COLO668 (cell line): ENCODE measurements around the gene MOXD1.
A peak's percentile ranks its signal among the peaks of the same experiment; 100 is the strongest.
"Not testable (repeated sequence)": the region's sequence is repeated elsewhere in the genome, so short reads cannot be mapped to it uniquely, and the experiment has no call there.

Experiments
- DNase-seq: peaks from one replicate; lab custom pipeline; 2025; ENCODE audit not compliant: unreplicated experiment; lab: John Stamatoyannopoulos, UW

Gene MOXD1

GRCh38 chr6:132357120-132357519, 44.2 kb downstream of the MOXD1 start:
- DNase-seq, result no peak

- peak; percentile 40 for DNase-seq
These were observed 46.6 kb downstream of the MOXD1 start for GRCh38 chr6:132354517-132355167.

GRCh38 chr6:132351986-132352385, 49.3 kb downstream of the MOXD1 start:
- not testable (repeated sequence) for DNase-seq

GRCh38 chr6:132348231-132348630, 53.0 kb downstream of the MOXD1 start:
- no peak for DNase-seq

GRCh38 chr6:132344811-132345210, 56.5 kb downstream of the MOXD1 start:
- DNase-seq, result no peak

GRCh38 chr6:132341646-132342045, 59.6 kb downstream of the MOXD1 start:
- DNase-seq, result no peak

GRCh38 chr6:132334521-132334885, 66.8 kb downstream of the MOXD1 start:
- DNase-seq, result no peak

GRCh38 chr6:132333639-132334520, 67.4 kb downstream of the MOXD1 start:
- peak; percentile 23 for DNase-seq

GRCh38 chr6:132330759-132331158, 70.5 kb downstream of the MOXD1 start:
- no peak for DNase-seq

- no peak for DNase-seq
These were observed 78.9 kb downstream of the MOXD1 start for GRCh38 chr6:132322398-132322797.

- DNase-seq, result no peak
These were observed 81.3 kb downstream of the MOXD1 start for GRCh38 chr6:132320007-132320406.

GRCh38 chr6:132316970-132317369, 84.3 kb downstream of the MOXD1 start:
- no peak for DNase-seq

GRCh38 chr6:132314432-132314831, 86.8 kb downstream of the MOXD1 start:
- no peak for DNase-seq

- no peak for DNase-seq
These were observed 90.4 kb downstream of the MOXD1 start for GRCh38 chr6:132310921-132311320.

GRCh38 chr6:132310151-132310550, 91.1 kb downstream of the MOXD1 start:
- DNase-seq, result not testable (repeated sequence)

- DNase-seq, result no peak
These were observed 96.4 kb downstream of the MOXD1 start for GRCh38 chr6:132304891-132305305.

GRCh38 chr6:132300323-132300949, 100.8 kb downstream of the MOXD1 start:
- peak; percentile 21 for DNase-seq

GRCh38 chr6:132298344-132298949, 102.8 kb downstream of the MOXD1 start:
- peak; percentile 30 for DNase-seq

GRCh38 chr6:132289756-132290155, 111.5 kb downstream of the MOXD1 start:
- no peak for DNase-seq

- DNase-seq, result peak; percentile 3
These were observed 114.2 kb downstream of the MOXD1 start for GRCh38 chr6:132287101-132287500.

- DNase-seq, result peak; percentile 3
These were observed 114.8 kb downstream of the MOXD1 start for GRCh38 chr6:132286298-132287019.
